Occipital lobe (tissue), 2 donors: Measurements from ENCODE around the gene MEGF11. TPM values are rescaled to one million over a fixed set of nuclear protein-coding genes. Genes with fewer than 3 reads are reported as not detected.

ENCODE experiments used
- DNase-seq: peaks from one replicate; lab custom pipeline; 2025; lab: John Stamatoyannopoulos, UW
- total RNA-seq: library from RNA; depleted of rRNA; stranded (reverse); fragments of >200 nt; gene quantifications from one replicate; pipeline ENCODE4 v1.2.3, GENCODE V29; 2014

MEGF11 gene
- total RNA-seq, 1 donor from 2014 or later, result 0.78 TPM

DNA sequence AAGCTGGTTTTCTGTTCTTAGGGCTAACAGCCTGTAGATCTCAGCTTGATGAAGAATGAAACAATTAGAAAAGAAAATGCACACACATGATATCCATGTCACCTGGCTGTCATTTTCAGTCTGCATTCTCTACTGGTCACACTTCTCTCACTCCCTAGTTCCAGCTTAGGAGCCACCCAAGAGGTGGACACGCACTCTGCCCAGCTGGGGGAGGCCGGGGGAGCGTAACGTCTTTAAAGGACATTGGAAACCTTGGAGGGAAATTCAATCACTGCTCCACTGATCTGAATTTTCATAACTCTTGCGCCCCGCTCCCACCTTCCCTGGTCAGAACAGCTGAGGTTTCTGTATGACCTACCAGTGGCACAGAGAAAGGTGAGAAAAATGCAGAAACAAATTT lies 304.5 kb downstream of the MEGF11 start:
- DNase-seq, result no peak

DNA sequence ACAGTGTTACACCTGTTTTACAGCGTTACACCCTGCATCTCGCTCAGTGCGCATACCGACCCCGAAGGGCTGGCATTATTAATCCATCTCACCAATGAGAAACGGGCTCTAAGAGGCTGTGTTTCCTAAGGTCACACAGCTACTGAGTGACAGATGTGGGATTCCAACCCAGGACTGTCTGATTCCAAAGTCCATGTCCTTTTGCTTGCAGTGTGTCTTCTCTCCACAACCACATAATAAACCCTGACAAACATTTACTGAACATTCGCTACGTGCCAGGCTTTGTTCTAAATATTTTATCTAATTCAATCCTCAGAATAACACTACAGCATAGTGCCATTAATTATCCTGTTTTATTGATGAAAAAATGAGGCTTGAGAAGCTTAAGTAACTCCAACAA lies 305.2 kb downstream of the MEGF11 start:
- no peak for DNase-seq

GRCh38 chr15:65947041-65947440 lies 306.5 kb downstream of the MEGF11 start:
- no peak for DNase-seq

- DNase-seq, result no peak
Observed at GRCh38 chr15:65945616-65946015, 307.9 kb downstream of the MEGF11 start.

DNA sequence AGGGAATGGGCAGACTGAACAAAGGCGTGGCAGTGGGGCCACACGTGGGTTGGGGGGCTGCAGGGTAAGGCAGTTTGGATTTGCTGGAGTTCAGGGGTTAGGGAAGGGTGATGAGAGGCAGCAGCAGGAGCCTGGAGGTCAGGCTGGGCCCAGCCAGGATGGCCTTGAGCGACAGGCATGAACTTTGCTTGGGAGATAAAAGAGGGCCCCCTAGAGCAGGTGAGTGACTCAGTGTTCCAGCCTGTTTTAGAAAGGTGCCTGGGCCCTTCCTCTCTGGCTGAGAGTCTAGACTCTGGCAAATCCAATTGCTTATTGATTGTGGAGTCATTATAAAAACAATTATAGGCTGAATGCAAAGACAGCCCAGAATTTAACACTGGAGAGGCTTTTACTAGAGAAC lies 309.1 kb downstream of the MEGF11 start:
- DNase-seq, result no peak

DNA sequence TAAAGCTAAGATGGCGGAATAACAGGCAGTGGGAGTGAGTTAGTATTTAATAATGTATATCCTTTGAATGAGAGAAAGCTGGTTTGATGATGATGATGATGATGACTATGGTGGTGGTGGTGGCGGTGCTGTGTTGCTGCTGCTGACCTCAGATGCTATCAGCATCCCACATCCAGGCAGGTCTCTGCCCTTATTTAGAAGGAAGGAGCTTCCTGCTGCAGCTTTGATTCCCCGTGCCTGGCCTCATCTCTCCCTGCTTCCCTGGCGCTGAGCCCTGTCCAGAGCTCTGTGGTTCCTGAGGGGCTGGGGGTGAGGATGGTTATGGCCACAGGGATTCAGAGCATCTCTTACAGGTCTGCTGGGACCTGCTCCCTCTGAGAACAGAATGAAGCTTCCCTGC lies 311.1 kb downstream of the MEGF11 start:
- no peak for DNase-seq

DNA sequence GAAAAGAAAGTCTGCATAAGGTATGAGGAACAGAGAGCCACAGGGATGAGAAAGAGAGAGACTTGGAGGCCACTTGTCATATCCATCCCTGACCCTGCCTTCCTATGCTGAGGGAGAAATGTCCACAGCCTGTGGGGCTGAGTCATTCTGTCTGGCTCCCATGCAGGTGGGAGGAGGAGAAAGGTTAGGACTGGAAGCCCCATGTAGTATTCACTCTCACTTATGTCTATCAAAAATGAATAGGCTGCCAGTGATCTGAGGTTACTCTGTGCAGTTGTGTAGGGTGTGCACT lies 313.0 kb downstream of the MEGF11 start:
- no peak for DNase-seq

DNA sequence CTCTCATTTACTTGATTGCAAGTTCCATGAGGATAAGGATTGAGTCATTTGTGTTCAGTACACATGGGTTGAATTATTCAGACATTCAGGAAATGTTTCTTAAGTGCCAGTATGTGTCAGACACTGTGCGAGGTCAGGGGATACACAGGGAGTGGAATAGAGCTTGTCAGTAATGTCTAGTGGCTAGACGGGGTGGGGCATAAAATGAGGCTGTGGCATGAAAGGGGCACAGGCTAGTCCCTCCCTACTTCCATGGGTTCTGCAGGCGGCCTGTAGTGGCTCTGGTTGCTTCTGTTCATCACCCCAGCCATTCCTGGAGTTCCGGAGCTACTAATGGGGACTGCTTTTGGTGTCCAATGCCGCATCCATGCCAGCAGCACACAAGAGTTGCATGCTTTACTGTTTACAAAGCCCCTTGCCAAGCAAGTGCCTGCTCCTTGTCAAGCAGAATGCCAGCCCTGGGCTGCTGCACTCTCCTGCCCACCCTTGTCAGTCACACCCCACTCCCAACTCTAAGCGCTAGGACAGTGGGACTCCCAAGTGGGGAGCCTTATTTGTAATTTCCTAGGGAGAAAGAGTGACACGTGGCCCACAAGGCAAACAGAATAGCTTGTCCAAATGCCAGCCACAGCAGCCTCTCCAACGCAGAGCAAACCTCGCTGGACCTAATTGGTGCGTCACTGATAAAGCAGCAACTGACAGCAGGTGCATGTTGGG lies 313.5 kb downstream of the MEGF11 start:
- no peak for DNase-seq

DNA sequence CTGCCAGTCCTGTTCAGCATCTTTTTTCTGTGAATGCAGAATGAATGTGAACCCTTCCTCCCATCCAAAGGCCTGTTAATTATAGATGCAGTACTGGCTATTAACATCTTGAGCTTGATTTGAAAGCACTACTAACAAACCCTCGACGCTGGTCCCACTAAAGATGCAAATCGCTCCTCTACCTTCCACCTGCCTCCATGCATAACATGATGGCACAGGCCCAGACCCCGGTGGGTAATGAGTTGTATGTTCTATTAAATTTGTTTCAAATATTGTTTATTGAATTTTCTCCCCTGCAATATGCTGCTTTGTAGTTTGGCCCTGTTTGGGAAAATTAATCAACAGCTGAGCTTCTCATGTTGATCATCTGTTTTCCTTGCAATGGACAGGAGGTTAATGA lies 314.9 kb downstream of the MEGF11 start:
- DNase-seq, result no peak

GRCh38 chr15:65937476-65937875 lies 316.1 kb downstream of the MEGF11 start:
- DNase-seq, result peak; percentile 18

- no peak for DNase-seq
Observed at GRCh38 chr15:65937054-65937453, 316.5 kb downstream of the MEGF11 start.

DNA sequence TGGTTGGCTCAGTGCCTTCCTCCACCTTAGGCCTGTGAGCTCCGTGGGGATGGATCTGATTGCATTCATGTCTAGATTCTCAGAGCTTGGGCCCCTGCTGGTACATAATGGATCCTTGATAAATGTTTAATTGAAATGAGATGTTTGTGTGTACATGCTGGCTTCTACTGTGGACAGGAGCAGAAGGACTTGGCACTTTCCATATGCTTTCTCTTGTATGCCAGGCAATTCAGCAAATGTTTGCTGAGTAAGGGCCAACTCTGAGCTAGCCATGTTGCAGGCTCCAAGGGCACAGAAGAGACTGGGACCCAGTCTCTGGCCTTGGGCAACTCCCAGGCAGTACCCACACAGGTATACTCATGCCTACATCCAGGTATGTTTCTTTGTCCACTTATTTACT lies 317.3 kb downstream of the MEGF11 start:
- DNase-seq, result no peak

GRCh38 chr15:65935391-65935790 lies 318.2 kb downstream of the MEGF11 start:
- no peak for DNase-seq

DNA sequence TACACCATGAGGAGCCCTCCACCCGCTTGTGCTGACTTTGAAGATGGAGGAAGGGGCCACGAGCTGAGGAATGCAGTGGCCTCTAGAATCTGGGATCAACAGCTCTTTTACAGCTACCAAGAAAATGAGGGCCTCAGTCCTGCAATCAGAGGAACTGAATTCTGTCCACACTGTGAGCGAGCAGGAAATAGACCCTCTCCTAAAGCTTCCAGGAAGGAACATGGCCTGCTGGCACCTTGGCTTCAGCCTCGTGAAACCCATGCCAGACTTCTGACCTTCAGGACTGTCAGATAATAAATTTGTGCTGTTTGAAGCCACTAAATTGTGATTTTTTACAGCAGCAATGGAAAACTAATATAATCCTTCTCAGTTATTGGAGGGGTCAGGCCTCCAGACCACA lies 322.3 kb downstream of the MEGF11 start:
- no peak for DNase-seq

GRCh38 chr15:65930134-65930533 lies 323.4 kb downstream of the MEGF11 start:
- no peak for DNase-seq

DNA sequence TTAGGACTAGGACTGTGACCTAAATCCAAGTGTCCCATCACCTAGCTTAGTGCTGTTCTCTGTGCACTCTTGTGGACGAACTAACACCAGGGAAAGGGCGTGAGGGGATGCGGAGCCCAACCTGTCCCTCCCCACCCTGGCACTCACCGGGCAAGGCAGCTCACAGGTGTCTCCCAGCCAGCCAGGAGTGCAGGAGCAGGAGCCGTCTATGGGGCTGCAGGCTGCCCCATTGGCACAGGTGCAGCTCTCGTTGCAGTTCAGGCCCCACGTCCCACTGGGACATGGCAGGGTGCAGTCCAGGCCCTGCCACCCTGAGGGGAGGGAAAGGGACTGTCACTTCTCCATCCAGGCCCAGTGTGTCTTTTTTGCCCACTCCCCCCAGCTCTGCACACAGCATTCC lies 324.0 kb downstream of the MEGF11 start:
- no peak for DNase-seq

DNA sequence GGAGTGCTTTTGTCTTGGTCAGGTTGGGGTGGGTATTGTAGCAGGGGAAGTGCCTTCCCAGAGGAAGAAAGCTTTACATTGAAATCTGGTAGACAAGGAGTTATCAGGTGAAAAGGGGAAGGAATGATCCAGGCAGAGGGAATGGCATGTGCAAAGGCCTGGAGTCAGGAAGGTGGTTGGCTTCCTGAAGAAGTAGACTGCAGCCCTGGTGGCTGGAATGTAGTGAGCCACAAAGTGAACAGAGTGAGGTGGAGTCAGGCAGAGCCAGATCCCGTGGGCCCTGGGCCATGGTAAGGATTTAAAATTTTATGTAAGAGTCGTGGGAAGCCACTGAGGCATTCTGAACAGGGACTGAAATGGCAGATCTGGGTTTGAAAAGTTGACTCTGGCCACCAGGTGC lies 326.0 kb downstream of the MEGF11 start:
- no peak for DNase-seq

DNA sequence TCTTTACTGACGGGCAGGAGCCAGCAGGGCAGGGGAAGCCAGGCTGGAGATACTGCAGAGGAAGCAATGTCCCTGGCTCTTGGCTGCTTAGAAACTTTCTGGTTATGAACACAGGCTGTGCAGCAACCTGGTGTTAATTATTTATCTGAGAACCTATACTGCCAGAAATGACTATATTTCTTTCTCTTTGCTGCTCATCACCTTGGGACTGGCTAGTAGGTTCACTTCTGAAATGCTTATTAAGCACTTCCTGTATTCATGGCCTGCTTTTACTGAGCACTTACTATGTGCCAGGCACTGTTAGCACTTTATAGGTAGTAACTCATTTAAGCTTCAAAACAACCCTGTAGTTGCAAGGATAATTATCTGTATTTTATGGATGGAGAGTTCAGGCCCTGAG lies 326.7 kb downstream of the MEGF11 start:
- DNase-seq, result no peak

DNA sequence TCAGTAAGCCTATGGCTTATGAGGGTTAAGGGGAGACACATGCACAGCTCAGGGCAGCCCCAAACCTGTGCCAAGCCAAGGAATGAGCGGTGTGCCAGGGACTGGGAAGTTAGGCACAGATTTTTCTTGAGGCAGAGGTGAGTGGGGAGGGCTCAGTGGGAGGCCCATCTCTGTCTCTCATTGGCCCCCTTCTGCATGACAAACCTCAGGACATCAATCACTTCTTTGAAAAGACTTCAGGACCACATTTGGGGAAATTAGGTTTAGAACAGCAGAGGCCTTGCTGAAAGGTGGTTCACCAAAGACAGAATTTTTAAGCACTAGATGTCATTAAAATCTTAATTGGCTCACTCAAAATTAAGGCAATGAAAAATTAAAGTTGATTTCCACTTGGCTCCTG lies 327.1 kb downstream of the MEGF11 start:
- no peak for DNase-seq

GRCh38 chr15:65925338-65925737 lies 328.2 kb downstream of the MEGF11 start:
- no peak for DNase-seq

GRCh38 chr15:65924004-65924403 lies 329.5 kb downstream of the MEGF11 start:
- DNase-seq, result no peak

- DNase-seq, result no peak
Observed at GRCh38 chr15:65923264-65923663, 330.3 kb downstream of the MEGF11 start.

- no peak for DNase-seq
Observed at GRCh38 chr15:65922621-65923020, 330.9 kb downstream of the MEGF11 start.

- no peak for DNase-seq
Observed at GRCh38 chr15:65921780-65922179, 331.8 kb downstream of the MEGF11 start.
